GM21825 (cell line): ENCODE data around the gene EPB41L3.

Experiments
- ATAC-seq: cut with Tn5 transposase; IDR thresholded peaks from one replicate; pipeline ENCODE4 v1.9.1; 2021; ENCODE audit warnings: mild to moderate bottlenecking, moderate library complexity; ENCODE audit not compliant: unreplicated experiment

The EPB41L3 gene

GRCh38 chr18:5419030-5419429 is 124.8 kb downstream of the EPB41L3 start:
- ATAC-seq, result no peak

GRCh38 chr18:5417342-5417741 is 126.5 kb downstream of the EPB41L3 start:
- ATAC-seq, result no peak

- no peak for ATAC-seq
Observed at GRCh38 chr18:5416112-5416511, 127.7 kb downstream of the EPB41L3 start.

GRCh38 chr18:5415665-5416064 is 128.1 kb downstream of the EPB41L3 start:
- ATAC-seq, result no peak

- no peak for ATAC-seq
Observed at GRCh38 chr18:5415031-5415430, 128.8 kb downstream of the EPB41L3 start.

GRCh38 chr18:5414546-5414945 is 129.3 kb downstream of the EPB41L3 start:
- no peak for ATAC-seq

- ATAC-seq, result no peak
Observed at GRCh38 chr18:5413447-5413846, 130.3 kb downstream of the EPB41L3 start.

GRCh38 chr18:5410582-5410981 is 133.2 kb downstream of the EPB41L3 start:
- no peak for ATAC-seq

GRCh38 chr18:5398269-5398668 is 145.5 kb downstream of the EPB41L3 start:
- no peak for ATAC-seq

GRCh38 chr18:5397102-5397501 is 146.7 kb downstream of the EPB41L3 start:
- no peak for ATAC-seq

GRCh38 chr18:5395860-5396448 is 147.8 kb downstream of the EPB41L3 start:
- ATAC-seq, result no peak

- no peak for ATAC-seq
Observed at GRCh38 chr18:5393779-5394178, 150.0 kb downstream of the EPB41L3 start.

- no peak for ATAC-seq
Observed at GRCh38 chr18:5391409-5391808, 152.4 kb downstream of the EPB41L3 start.

GRCh38 chr18:5389356-5389755 is 154.4 kb downstream of the EPB41L3 start:
- no peak for ATAC-seq

GRCh38 chr18:5388896-5389295 is 154.9 kb downstream of the EPB41L3 start:
- ATAC-seq, result no peak

GRCh38 chr18:5380586-5380985 is 163.2 kb downstream of the EPB41L3 start:
- ATAC-seq, result no peak

GRCh38 chr18:5376986-5377385 is 166.8 kb downstream of the EPB41L3 start:
- no peak for ATAC-seq

GRCh38 chr18:5370332-5370731 is 173.5 kb downstream of the EPB41L3 start:
- no peak for ATAC-seq

- no peak for ATAC-seq
Observed at GRCh38 chr18:5369513-5369912, 174.3 kb downstream of the EPB41L3 start.

GRCh38 chr18:5365443-5365842 is 178.4 kb downstream of the EPB41L3 start:
- ATAC-seq, result no peak

- no peak for ATAC-seq
Observed at GRCh38 chr18:5350636-5351035, 193.2 kb downstream of the EPB41L3 start.
